HG03460 (cell line): ENCODE data around the gene DNAJC10.

Source experiments
- ATAC-seq: cut with Tn5 transposase; IDR thresholded peaks from one replicate; pipeline ENCODE4 v1.9.1; 2021; ENCODE audit not compliant: unreplicated experiment

The DNAJC10 gene

GRCh38 chr2:182831101-182831500 is 115.0 kb downstream of the DNAJC10 start:
- ATAC-seq, result no peak

- ATAC-seq, result no peak
Observed at GRCh38 chr2:182831921-182832320, 115.9 kb downstream of the DNAJC10 start.

- ATAC-seq, result no peak
Observed at GRCh38 chr2:182833084-182833854, 117.2 kb downstream of the DNAJC10 start.

- no peak for ATAC-seq
Observed at GRCh38 chr2:182834293-182834692, 118.2 kb downstream of the DNAJC10 start.

- no peak for ATAC-seq
Observed at GRCh38 chr2:182836451-182836850, 120.4 kb downstream of the DNAJC10 start.
